ENCODE results near the gene PDE4B.
"Not testable (repeated sequence)": the region's sequence is repeated elsewhere in the genome, so short reads cannot be mapped to it uniquely, and the experiment has no call there.

The PDE4B gene

GRCh38 chr1:65817891-65818290 lies 25.2 kb downstream of the PDE4B start:
- DNase-seq, result no peak

DNA sequence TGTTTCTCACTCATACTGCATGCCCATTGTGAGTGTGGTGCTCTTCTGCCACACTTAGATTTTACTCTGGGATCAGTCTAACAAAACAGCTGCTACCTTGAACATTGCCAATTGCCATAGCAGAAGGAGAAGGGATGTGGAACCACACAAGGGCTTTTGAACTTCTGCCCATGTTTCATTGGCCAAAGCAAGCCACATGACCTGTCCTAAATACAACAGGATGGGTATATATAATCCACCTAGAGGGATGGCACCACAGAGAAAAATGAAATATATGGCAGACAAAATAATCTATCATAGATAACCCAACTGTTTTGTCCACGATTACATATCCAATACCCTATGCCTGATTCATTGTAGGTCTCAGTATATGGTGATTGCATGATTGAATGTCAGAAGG lies 26.3 kb downstream of the PDE4B start:
- DNase-seq, result no peak

GRCh38 chr1:65820983-65821382 lies 28.3 kb downstream of the PDE4B start:
- DNase-seq, result no peak

- no peak for DNase-seq
Observed at GRCh38 chr1:65821386-65821785, 28.7 kb downstream of the PDE4B start.

GRCh38 chr1:65824103-65824502 lies 31.4 kb downstream of the PDE4B start:
- DNase-seq, result no peak

DNA sequence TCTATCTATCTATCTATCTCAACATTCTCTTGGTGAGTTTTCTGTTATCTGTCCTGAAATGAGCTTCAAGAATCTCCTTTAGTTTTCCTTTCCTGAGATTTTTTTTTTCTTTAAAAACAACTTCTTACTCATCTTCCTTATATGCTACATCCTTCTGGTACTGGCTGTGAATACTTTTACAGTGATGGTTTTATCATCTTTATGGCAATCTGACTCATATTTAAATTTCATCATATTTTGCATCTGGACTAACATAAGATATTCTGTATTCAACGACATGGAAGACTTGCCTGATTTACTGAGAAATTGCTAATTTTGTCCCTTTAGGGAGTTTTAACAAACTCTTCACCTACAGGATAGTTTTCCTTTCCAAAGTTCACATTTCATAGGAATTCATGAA lies 33.0 kb downstream of the PDE4B start:
- DNase-seq, result no peak

- DNase-seq, result no peak
Observed at GRCh38 chr1:65826782-65827181, 34.1 kb downstream of the PDE4B start.

DNA sequence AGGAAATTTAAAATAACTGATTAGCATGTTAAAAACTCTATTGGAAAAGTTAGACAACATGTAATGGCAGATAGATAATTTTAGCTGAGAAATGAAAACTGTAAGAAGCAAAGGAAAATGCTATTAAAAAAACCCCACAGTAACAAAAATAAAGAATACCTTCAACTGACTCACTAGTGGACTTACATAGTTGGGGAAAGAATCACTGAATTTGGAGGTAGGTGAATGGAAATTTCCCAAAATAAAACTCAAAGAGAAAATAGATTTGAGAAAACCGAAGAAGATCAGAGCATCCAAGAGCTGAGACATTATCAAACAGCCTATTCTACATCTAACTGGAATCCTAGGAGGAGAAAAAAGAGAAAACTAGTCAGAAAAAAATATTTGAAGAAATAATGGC lies 34.7 kb downstream of the PDE4B start:
- no peak for DNase-seq

- no peak for DNase-seq
Observed at GRCh38 chr1:65830306-65830705, 37.6 kb downstream of the PDE4B start.

- DNase-seq, result no peak
Observed at GRCh38 chr1:65832296-65832695, 39.6 kb downstream of the PDE4B start.

GRCh38 chr1:65836686-65837085 lies 44.0 kb downstream of the PDE4B start:
- DNase-seq, result no peak

GRCh38 chr1:65840683-65841082 lies 48.0 kb downstream of the PDE4B start:
- DNase-seq, result no peak

- DNase-seq, result no peak
Observed at GRCh38 chr1:65844296-65844695, 51.6 kb downstream of the PDE4B start.

DNA sequence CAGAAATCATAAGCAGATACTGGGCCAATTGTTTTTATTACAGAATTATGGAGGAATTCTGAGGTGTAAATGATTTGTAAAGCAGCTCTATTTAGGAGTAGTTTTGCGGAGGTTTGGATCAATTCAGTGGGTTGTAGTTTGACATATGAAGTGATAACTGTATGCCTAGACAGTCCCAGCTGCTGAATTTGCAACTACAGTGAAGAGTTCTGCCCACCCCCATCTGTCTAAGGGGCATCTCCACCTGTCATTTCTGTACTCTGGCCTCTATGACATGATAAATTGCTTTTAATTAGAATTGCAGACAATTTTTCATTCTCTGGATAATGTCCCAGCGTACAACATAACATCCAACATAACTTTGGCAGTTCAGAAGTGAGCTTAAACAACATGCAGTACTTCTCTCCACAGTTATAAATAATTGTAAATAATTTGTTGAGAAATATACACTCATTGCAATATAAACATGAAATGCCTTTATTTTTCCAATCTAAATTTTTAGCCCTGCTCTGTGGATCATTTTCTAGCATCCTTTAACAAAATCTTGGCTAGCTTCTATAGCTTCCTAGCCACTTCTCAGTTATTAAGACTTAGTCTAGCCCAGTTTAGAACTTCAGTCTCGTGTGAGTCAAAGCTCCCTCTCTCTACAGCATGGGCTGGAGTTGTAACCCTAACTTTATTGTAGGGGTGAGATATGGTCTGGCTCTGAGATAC lies 52.3 kb downstream of the PDE4B start:
- no peak for DNase-seq

GRCh38 chr1:65845535-65846060 lies 52.9 kb downstream of the PDE4B start:
- DNase-seq, result no peak

DNA sequence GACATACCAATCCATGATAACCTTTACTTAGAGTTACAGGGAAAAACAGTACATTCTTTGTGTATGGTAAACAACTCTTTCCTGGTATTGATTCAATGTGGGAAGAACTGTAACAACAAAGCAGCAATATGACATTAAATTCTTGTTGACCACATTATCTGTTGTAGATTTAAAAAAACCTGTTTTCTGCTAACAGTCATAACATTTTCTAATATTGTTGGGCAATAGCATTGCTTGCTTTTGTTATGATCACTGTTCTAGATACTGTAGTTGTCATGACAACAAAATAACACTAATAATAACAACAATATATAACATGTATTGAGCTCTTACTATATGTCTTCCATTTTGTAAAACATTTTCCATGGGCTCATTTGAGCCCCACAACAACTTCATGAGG lies 54.2 kb downstream of the PDE4B start:
- DNase-seq, result no peak

- no peak for DNase-seq
Observed at GRCh38 chr1:65850281-65850680, 57.6 kb downstream of the PDE4B start.

- DNase-seq, result not testable (repeated sequence)
Observed at GRCh38 chr1:65856591-65856990, 63.9 kb downstream of the PDE4B start.

DNA sequence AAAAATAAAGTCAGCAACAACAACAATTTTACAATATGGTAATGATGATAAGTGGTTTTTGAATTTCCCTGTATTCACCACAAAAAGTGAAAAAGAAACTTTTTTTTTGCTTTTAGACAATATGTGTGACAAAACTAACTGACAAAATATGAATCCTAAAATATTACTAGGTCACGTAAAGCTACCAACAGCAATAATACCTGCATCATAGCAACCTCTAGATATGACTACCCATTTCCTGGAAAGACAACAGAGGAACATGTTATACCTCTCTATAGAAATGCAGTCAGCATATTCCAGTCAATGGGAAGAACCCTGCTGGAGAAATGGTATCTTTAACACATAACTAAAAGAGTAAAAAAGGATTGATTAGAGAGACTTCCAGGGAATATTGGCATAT lies 73.7 kb downstream of the PDE4B start:
- no peak for DNase-seq

DNA sequence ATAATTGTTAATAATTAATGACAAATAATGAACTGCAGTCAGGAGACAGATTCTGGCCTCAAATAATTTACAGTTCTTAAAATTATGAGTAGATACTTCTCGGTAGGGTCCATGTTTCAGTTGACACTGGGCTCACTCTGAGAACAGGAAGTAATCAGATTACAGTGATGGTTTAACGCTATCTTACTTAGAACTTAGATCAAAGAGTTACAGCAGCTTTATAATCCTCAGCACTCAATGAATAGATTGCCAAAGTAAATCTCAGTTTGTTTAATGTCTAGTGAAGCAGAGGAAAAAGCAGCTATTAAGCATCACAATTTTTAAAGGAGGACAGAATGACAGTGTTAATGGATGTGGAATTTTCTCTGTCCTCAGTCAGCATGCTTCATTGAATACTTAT lies 79.6 kb downstream of the PDE4B start:
- no peak for DNase-seq

- not testable (repeated sequence) for DNase-seq
Observed at GRCh38 chr1:65878342-65878741, 85.6 kb downstream of the PDE4B start.

GRCh38 chr1:65880611-65881010 lies 87.9 kb downstream of the PDE4B start:
- no peak for DNase-seq

- no peak for DNase-seq
Observed at GRCh38 chr1:65881067-65881594, 88.4 kb downstream of the PDE4B start.

DNA sequence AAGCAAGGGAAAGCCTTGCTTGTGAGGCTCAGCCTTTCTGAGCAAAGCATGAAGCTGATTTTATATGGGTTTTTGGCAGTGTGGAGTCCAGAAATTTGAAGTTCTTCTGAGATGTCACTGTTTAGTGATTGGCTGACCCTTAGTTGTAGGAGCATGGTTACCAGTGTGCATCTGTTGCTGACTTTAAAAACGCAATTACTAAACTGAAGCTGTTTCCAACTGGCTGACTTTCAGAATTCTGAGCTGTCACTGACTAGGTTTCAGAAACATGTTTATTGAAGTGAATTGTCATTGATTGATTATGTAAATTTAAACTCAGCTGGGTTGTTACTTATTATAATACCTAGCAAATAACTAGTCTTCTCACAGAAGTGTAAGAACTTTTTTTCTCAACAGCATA lies 89.4 kb downstream of the PDE4B start:
- no peak for DNase-seq

DNA sequence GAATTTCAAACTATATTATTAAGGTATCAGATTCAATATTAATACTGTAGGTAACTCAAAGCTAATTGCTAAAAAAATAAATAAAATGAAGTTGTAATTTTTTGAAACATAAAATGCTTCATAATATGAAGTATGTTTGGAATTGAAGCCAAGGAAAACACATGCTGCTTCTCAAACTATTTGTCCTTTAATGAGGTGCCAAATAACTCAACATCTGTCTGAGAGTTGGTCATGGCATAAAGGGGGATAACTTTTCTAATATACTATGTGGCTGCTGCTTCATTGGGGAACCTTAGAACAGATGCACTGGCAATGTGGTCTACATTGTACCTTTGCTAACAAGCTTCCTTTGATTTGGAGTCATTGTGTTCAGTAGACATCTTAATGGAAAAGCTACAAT lies 96.7 kb downstream of the PDE4B start:
- no peak for DNase-seq

All from activated T-cell treated with anti-CD3 and anti-CD28 coated beads, Interleukin-2, amount 50 U/mL, for 1 hour (primary cell).